Kidney (tissue), 14 donors: ENCODE measurements around the gene ANKRD27. TPM values are rescaled to one million over a fixed set of nuclear protein-coding genes. Genes with fewer than 3 reads are reported as not detected.
"Not testable (repeated sequence)": the region's sequence is repeated elsewhere in the genome, so short reads cannot be mapped to it uniquely, and the experiment has no call there.

Source experiments
- DNase-seq, 5 donors: peaks; one replicate each; pipeline ENCODE4 v3.0.0-alpha.2; 2013 to 2020
- FAIRE-seq: peaks from 2 replicates; lab custom pipeline; 2012; peaks lifted over from hg19 to GRCh38; lab: Jason Lieb, UNC
- H3K27ac ChIP-seq, 2 donors: one replicate each; pipeline ENCODE4 v1.7.0; 2013; ENCODE audit warnings: low read depth in 2 of 2, low read length in 2 of 2, inconsistent platforms in 1 of 2
- H3K27me3 ChIP-seq: one replicate; pipeline ENCODE4 v1.7.1; 2013; ENCODE audit warnings: low read length, inconsistent platforms; ENCODE audit not compliant: control insufficient read depth, insufficient read depth
- H3K36me3 ChIP-seq, 3 donors: one replicate each; pipeline versions ENCODE4 v1.7.0 to v1.7.1; 2013; ENCODE audit warnings: low read length in 3 of 3, control low read depth in 1 of 3, inconsistent platforms in 1 of 3; ENCODE audit not compliant: insufficient read depth in 3 of 3, control insufficient read depth in 2 of 3
- H3K4me1 ChIP-seq, 3 donors: one replicate each; pipeline versions ENCODE4 v1.7.0 to v1.7.1; 2013; ENCODE audit warnings: low read length in 3 of 3, inconsistent platforms in 1 of 3, low read depth in 1 of 3; ENCODE audit not compliant: control insufficient read depth in 2 of 3, insufficient read depth in 2 of 3
- H3K4me3 ChIP-seq, 3 donors: one replicate each; pipeline versions ENCODE4 v1.7.0 to v1.8.1; 2013; ENCODE audit warnings: low read length in 3 of 3, control low read depth in 1 of 3, inconsistent platforms in 1 of 3
- H3K9ac ChIP-seq, 3 donors: one replicate each; pipeline versions ENCODE4 v1.7.0 to v1.7.1; 2013; ENCODE audit warnings: low read length in 3 of 3, control low read depth in 1 of 3, inconsistent platforms in 1 of 3
- H3K9me3 ChIP-seq, 3 donors: one replicate each; pipeline versions ENCODE4 v1.7.0 to v1.7.1; 2013; ENCODE audit warnings: low read length in 3 of 3, control low read depth in 1 of 3, inconsistent platforms in 1 of 3; ENCODE audit not compliant: control insufficient read depth in 2 of 3, insufficient read depth in 1 of 3
- intact Hi-C: fragments of 100-400 bp; cut with DNase I; formaldehyde crosslinking; loops from one replicate; pipeline ENCODE4 v1.11.1; 2022
- polyA plus RNA-seq: library from polyadenylated mRNA; stranded (reverse); fragments of 350-450 nt; fragmentation: Illumina TruSeq; extraction: RNeasy Lipid Tissue Mini Kit (QIAGEN cat#74804); gene quantifications from one replicate; pipeline ENCODE4 v1.2.3, GENCODE V29; 2014; ENCODE audit warnings: low read depth, low replicate concordance; ENCODE audit not compliant: insufficient read depth
- total RNA-seq: library from RNA; stranded (reverse); fragmentation: NEBNext Ultra II Directional; extraction: Animal tissue kit (Norgen Biotek cat#: 25700); gene quantifications from one replicate; pipeline ENCODE4 v1.2.1, GENCODE V29; 2021
- TF ChIP-seq, protein P1 (sequence below): IDR thresholded peaks from 3 replicates; pipeline ENCODE4 v1.5.1; 2012; ENCODE audit warnings: mild to moderate bottlenecking, moderate library complexity, borderline replicate concordance; ENCODE audit not compliant: insufficient read depth; ENCODE audit errors: extremely low read depth
- donor health status: control.
- donor health status: control.
- donor health status: control.
- donor health status: control.
- donor health status: control.
- donor health status: DM: yes; HTN: yes; CAD: no.
- donor health status: Normal renal cell carcinoma (clear cell type).

ANKRD27 gene
- total and polyA plus RNA-seq, 2 donors from 2014 or later = 9.3 to 29.8 TPM

DNA sequence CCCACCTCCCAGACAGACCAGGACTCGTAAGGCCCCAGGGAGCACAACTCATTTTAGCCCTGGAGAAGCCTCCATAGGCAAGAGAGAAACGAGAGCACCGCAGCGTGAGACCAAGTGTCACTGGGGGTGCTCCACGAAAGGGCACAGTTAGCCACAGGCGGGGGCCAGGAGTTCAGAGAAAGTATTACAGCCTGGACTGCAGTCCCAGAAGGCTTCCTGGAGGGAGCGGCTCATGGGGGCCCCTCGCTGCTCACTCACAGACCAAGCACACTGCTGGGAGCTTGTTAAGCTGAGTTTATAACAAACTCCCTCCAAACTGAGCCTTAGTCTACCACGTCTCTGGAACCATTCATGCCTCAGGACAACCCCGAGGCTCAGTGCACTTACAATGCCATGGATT, 16.5 kb downstream of the ANKRD27 start:
- no peak for FAIRE-seq
- intact Hi-C loops = no loop called here
- TF ChIP-seq, protein P1, sequence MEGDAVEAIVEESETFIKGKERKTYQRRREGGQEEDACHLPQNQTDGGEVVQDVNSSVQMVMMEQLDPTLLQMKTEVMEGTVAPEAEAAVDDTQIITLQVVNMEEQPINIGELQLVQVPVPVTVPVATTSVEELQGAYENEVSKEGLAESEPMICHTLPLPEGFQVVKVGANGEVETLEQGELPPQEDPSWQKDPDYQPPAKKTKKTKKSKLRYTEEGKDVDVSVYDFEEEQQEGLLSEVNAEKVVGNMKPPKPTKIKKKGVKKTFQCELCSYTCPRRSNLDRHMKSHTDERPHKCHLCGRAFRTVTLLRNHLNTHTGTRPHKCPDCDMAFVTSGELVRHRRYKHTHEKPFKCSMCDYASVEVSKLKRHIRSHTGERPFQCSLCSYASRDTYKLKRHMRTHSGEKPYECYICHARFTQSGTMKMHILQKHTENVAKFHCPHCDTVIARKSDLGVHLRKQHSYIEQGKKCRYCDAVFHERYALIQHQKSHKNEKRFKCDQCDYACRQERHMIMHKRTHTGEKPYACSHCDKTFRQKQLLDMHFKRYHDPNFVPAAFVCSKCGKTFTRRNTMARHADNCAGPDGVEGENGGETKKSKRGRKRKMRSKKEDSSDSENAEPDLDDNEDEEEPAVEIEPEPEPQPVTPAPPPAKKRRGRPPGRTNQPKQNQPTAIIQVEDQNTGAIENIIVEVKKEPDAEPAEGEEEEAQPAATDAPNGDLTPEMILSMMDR = no peak
- Histone ChIP-seq H3K36me3 (peaks cover 0 to 11% (median 4%) of the 10 kb centered on the region in 3 donors), H3K4me1 (no peaks in the 10 kb centered on the region), H3K4me3 (no peak overlapping the region), H3K27me3 (no peaks in the 10 kb centered on the region), H3K9me3 (no peaks in the 10 kb centered on the region), H3K9ac (no peak overlapping the region), H3K27ac (no peak overlapping the region)
- DNase-seq = no peak

GRCh38 chr19:32658075-32658474, 16.9 kb downstream of the ANKRD27 start:
- FAIRE-seq = no peak
- Histone ChIP-seq H3K27me3 (no peaks in the 10 kb centered on the region), H3K27ac (no peak overlapping the region), H3K4me1 (no peaks in the 10 kb centered on the region), H3K36me3 (peaks cover 0 to 11% (median 4%) of the 10 kb centered on the region in 3 donors), H3K9ac (no peak overlapping the region), H3K4me3 (no peak overlapping the region), H3K9me3 (no peaks in the 10 kb centered on the region)
- no peak for DNase-seq
- TF ChIP-seq, protein P1 = no peak
- intact Hi-C loops = no loop called here

GRCh38 chr19:32656379-32656778, 18.6 kb downstream of the ANKRD27 start:
- H3K27ac ChIP-seq, H3K4me1 ChIP-seq, H3K9me3 ChIP-seq, H3K9ac ChIP-seq, H3K27me3 ChIP-seq, FAIRE-seq, H3K4me3 ChIP-seq, DNase-seq, intact Hi-C loops: not testable (repeated sequence)
- peaks cover 0 to 11% (median 4%) of the 10 kb centered on the region in 3 donors for H3K36me3 ChIP-seq

DNA sequence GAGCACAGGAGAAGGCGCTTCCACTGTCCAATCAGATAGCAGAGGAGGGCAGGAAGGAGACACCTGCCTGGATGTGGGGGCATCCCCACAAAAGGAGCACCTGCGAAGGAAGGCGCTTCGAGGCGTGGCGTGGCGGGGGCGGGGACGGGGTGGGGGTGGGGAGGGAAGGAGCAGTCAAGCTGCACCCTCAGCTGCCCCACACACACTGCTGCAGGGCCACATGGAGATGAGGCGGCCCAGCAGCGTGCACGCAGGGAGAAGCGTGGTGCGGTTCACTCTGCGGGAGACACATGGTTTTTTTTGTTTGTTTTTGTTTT, 21.4 kb downstream of the ANKRD27 start:
- DNase-seq = no peak
- H3K36me3 ChIP-seq = peaks cover 0 to 15% (median 6%) of the 10 kb centered on the region in 3 donors
- H3K9ac ChIP-seq = no peak overlapping the region
- no peak overlapping the region for H3K4me3 ChIP-seq
- FAIRE-seq = no peak
- intact Hi-C loops = no loop called here
- TF ChIP-seq, protein P1 = no peak
- no peaks in the 10 kb centered on the region for H3K9me3 ChIP-seq
- peak overlapping the region in 1 of 2 donors; percentile 17 for H3K27ac ChIP-seq
- H3K27me3 ChIP-seq = no peaks in the 10 kb centered on the region
- H3K4me1 ChIP-seq = no peaks in the 10 kb centered on the region
